ENCODE results near the gene CEP128.

- TF ChIP-seq CTCF (IDR thresholded peaks at IDR 0.05) (no peak), POLR2A (IDR thresholded peaks at IDR 0.05) (no peak), EP300 (IDR thresholded peaks at IDR 0.05) (no peak)
Measured at GRCh38 chr14:80988192-80988591, 46.7 kb upstream of the CEP128 start.

Data from gastroesophageal sphincter (tissue), 3 donors.